M059J (cell line): ENCODE data around the gene ECPAS. TPM values are rescaled to one million over a fixed set of nuclear protein-coding genes. Genes with fewer than 3 reads are reported as not detected.
"Not testable (repeated sequence)": the region's sequence is repeated elsewhere in the genome, so short reads cannot be mapped to it uniquely, and the experiment has no call there.

Experiments used
- DNase-seq: peaks from one replicate; pipeline ENCODE4 v3.0.0-alpha.2; 2012; ENCODE audit warnings: low read depth
- total RNA-seq: library from RNA; depleted of rRNA; stranded (reverse); fragments of >200 nt; shearing (Covaris generic); gene quantifications from 2 replicates; pipeline ENCODE4 v1.2.3, GENCODE V29; 2014; rRNA removed

The ECPAS gene
- total RNA-seq, result 49.6 and 63.3 TPM in 2 replicates

- peak; percentile 85 for DNase-seq
Observed at GRCh38 chr9:111483858-111484571, at the start of gene ECPAS. Gene ECPAS (minus strand): TSS chr9:111484383. CDS start chr9:111472918, 11,465 bp downstream.

- DNase-seq, result no peak
Observed at GRCh38 chr9:111533099-111533790, 49.1 kb upstream of the ECPAS start.

GRCh38 chr9:111531716-111532115 lies 47.5 kb upstream of the ECPAS start:
- no peak for DNase-seq

GRCh38 chr9:111529787-111530186 lies 45.6 kb upstream of the ECPAS start:
- DNase-seq, result no peak

GRCh38 chr9:111527347-111527746 lies 43.2 kb upstream of the ECPAS start:
- peak; percentile 26 for DNase-seq

- DNase-seq, result peak; percentile 77
Observed at GRCh38 chr9:111525056-111525977, 41.1 kb upstream of the ECPAS start, which contains the start of gene ZNF483. Gene ZNF483 (plus strand): TSS chr9:111525179. CDS start chr9:111527396, 2,217 bp downstream.

GRCh38 chr9:111524731-111525055 lies 40.5 kb upstream of the ECPAS start:
- no peak for DNase-seq

- DNase-seq, result peak; percentile 58
Observed at GRCh38 chr9:111516061-111516465, 31.9 kb upstream of the ECPAS start.

- DNase-seq, result no peak
Observed at GRCh38 chr9:111514967-111515366, 30.8 kb upstream of the ECPAS start.

- not testable (repeated sequence) for DNase-seq
Observed at GRCh38 chr9:111511581-111511980, 27.4 kb upstream of the ECPAS start.

- DNase-seq, result no peak
Observed at GRCh38 chr9:111502506-111502905, 18.3 kb upstream of the ECPAS start.

GRCh38 chr9:111501648-111502047 lies 17.5 kb upstream of the ECPAS start:
- DNase-seq, result no peak

GRCh38 chr9:111501005-111501562 lies 16.9 kb upstream of the ECPAS start:
- no peak for DNase-seq

GRCh38 chr9:111497196-111497595 lies 13.0 kb upstream of the ECPAS start:
- DNase-seq, result not testable (repeated sequence)

- no peak for DNase-seq
Observed at GRCh38 chr9:111484572-111484894, 350 bp upstream of the ECPAS start.

GRCh38 chr9:111483439-111483857 lies 735 bp downstream of the ECPAS start:
- no peak for DNase-seq

GRCh38 chr9:111482694-111483438 lies 1.3 kb downstream of the ECPAS start:
- DNase-seq, result peak; percentile 74

GRCh38 chr9:111481885-111482636 lies 2.1 kb downstream of the ECPAS start:
- no peak for DNase-seq

- no peak for DNase-seq
Observed at GRCh38 chr9:111477677-111478076, 6.5 kb downstream of the ECPAS start.

- no peak for DNase-seq
Observed at GRCh38 chr9:111475195-111475594, 9.0 kb downstream of the ECPAS start.
